Measurements from ENCODE around the gene MEP1B.
"Not testable (repeated sequence)": the region's sequence is repeated elsewhere in the genome, so short reads cannot be mapped to it uniquely, and the experiment has no call there.

The MEP1B gene

DNA sequence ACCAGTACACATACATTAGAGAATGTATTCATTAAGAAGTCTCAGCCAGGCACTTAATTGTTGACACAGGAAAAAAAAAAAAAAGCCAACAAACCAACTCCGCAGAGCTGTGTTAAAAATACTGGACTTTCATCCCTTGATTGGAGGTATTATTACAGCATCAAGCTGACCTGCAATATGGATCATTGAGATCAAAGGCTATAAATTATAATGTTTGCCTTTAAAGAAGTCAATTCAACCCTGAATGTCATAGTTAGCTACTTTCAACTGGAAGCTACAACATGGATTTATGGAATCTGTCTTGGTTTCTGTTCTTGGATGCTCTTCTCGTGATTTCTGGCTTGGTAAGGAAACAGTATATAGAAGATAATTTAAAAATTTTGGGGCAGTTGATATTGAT is at the start of gene MEP1B:
Gene MEP1B (plus strand): TSS at position 250 of the 400 bp plus-strand sequence. CDS start 32 bp downstream, at position 282.
- DNase-seq = no peak

GRCh38 chr18:32148185-32148870 is 41.5 kb upstream of the MEP1B start:
- no peak for DNase-seq

- DNase-seq = no peak
These were observed 37.0 kb upstream of the MEP1B start for GRCh38 chr18:32152705-32153448.

DNA sequence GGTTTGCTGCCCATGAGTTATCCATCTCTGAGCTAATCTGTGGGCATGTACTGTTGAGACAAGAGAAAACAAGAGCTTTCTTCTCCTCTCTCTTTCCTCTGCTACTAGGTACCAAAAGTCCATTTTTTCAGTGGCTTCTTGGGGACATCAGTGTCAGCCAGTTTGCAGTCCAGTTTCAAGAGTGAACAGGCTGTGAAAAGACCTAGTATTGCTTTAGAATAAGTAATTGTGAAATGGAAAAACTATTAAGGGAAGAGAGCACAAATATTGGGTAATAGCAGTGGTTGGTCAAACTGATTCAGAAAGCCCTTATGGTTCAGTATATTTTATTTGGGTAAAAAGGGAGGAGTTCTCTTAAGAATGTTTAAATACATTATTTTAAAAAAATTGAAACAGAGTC is 33.0 kb upstream of the MEP1B start:
- no peak for DNase-seq

GRCh38 chr18:32157580-32157979 is 32.3 kb upstream of the MEP1B start:
- no peak for DNase-seq

DNA sequence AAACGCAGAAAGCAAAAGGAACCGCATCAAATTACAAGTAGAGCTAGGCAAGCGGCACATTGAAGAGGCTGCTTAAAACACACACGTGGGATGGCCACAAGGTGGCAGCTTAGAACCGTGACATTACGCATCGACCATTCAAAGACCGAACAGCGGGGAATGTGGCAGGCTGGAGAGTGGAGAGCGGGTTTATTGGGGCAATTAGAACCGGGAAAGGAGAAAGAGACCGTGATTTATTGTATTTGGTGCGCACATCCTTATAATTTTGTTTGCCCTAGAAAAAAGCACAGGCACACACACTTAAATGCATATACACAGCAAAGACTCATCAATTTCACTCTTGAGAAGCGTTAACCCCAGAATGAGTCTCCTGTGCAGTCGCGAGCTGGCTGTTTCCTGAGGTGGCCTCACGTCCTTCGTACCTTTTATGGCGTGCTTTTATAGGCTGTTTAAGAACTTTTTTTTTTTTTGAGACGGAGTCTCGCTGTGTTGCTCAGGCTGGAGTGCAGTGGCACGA is 31.7 kb upstream of the MEP1B start:
- peak; percentile 70 for DNase-seq

GRCh38 chr18:32158631-32159030 is 31.2 kb upstream of the MEP1B start:
- not testable (repeated sequence) for DNase-seq

GRCh38 chr18:32160547-32160946 is 29.3 kb upstream of the MEP1B start:
- no peak for DNase-seq

- DNase-seq = no peak
These were observed 21.7 kb upstream of the MEP1B start for GRCh38 chr18:32167980-32168730.

DNA sequence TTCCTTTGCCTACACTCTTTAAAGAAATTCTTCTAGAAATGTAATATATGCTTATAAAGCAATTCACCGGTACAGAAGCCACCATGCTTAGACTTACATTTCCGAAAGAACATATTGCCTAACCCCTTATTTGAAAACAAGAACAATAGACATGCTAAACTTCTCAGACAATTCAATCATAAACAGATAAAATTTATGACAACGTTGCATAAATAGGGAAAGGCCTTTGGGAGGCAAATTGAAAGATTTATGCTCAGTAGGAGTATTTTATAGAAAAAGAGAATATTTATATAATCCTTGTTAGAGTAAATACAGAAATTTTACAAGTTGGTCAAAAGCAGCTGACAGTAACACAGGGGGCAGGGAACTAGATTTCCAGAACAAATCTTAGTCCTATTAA is 16.2 kb upstream of the MEP1B start:
- DNase-seq = no peak

GRCh38 chr18:32174719-32175118 is 15.1 kb upstream of the MEP1B start:
- DNase-seq = no peak

- DNase-seq = no peak
These were observed 14.6 kb upstream of the MEP1B start for GRCh38 chr18:32175265-32175664.

DNA sequence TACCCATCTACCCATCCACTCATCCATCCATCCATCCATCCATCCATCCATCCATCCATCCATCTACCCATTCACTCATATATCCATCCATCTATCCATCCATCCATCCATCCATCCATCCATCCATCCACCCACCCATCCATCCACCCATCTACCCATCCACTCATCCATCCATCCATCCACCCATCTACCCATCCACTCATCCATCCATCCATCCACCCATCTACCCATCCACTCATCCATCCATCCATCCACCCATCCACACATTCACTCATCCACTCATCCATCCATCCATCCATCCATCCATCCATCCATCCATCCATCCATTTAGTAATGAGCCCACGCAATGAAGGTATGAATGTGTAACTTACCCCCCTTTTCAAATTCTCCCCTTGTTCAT is 13.1 kb upstream of the MEP1B start:
- not testable (repeated sequence) for DNase-seq

DNA sequence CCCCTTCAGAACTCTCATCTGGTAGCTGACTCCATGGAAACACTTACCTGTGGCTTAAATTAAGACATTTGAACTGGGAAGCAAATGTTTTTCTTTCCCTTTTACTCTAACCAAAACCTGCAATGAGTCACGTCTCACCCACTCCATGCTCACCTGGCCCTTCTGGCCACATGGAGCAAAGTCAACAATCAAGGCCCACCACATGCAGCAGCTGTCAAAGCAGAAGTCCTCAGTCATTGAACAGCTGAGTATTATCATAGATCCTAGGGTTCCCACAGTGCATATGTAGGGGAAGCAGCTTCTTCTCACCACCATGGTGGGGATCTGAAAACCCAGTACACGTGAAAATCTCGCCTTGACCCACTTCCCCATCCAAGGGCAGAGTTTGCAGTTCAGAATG is 12.3 kb upstream of the MEP1B start:
- no peak for DNase-seq

GRCh38 chr18:32183503-32183902 is 6.3 kb upstream of the MEP1B start:
- DNase-seq = no peak

GRCh38 chr18:32190209-32190608 is 370 bp downstream of the MEP1B start:
- DNase-seq = no peak

DNA sequence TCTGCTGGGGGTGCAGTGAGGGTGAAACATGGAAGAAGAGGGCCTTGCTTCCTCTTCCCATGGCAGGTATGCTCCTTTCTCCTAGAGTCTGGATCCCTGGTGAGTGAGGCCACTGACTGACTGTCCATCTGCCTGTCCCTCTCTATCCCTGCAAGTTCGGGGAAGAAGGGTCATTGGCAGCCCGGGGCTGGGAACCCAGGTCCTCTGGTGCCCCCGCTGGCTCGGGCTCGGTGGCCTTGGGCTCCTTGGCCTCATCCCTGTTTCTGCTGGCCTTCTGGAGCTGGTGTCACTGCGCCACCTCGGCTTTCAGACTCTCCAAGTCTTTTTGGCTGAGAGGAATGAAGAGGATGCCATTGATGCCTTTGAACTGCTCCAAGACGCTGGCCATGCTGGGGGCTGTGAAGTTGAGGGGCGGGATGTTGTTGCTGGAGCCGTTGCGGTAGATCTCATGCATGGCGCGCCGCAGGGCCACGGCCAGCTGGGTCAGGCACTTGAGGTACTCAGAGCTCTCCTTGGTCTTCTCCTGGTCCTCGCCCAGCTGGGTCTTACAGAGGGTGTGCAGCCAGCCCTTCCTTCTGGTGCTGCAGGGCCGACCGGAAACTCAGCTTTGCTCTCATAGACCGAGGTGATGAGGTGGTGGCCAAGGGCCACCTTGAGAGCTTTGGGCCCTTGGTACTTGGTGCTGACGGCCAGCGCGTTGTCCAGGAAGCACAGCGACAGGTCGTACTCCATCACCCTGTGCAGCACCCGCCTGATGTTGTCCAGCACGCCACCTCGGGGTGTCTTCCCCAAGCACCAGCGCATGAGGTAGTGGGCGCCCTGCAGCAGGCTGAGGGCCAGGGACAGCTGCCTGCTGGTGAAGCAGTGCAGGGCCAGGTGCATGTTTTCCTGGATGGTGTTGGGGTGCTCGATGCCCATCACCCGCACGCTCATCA is 6.3 kb downstream of the MEP1B start:
- no peak for DNase-seq

DNA sequence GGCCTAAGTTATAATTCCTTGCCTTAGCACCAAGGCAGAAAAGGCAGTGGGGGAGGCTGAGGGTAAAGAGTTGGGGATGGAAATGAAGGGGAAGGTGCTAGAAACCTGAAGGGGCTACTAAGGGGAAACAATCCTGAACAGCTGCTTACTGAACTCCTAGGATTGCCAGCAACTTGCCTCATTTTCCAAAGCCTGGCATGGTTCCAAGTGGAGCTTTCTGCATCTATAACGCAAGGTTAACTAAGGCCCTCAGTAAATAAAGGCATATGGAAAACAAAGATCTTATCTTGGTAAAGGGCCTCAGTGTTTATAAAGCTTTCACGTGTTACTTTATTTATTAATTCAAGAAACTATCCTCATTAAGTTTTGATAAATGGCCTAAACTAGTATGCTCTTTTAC is 10.9 kb downstream of the MEP1B start:
- no peak for DNase-seq

DNA sequence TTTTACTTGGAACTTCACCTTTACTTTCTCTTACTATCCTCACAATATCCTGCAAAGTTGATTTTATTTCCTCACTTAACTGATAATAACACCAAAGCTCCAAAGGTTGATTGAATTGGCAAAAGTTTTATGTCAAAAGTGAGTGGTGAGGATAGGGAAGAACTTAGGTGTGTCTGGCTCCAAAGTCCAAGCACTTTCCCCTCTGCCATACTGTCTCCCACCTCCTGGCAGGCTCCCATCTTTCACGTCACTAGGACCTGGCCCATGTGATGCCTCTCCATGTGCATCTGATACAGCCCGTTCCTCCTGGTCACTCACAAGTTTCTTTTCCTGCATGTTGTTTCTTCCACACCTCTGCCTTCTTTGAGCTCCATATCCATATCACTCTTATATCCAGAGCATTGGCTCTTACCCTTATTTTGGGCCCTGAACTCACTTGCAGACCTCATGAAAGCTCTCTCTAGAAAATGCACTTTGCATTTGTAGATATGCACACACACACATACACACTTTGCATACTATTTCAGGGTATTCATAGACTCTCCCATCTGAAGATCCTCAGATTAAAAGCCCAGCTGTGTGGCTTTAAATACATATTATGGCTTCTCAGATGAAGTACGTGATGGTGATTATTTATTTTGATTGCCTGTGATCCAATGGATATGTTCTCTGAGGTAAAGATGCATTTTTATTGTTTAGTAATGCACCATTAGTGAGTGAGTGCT is 12.3 kb downstream of the MEP1B start:
- no peak for DNase-seq

DNA sequence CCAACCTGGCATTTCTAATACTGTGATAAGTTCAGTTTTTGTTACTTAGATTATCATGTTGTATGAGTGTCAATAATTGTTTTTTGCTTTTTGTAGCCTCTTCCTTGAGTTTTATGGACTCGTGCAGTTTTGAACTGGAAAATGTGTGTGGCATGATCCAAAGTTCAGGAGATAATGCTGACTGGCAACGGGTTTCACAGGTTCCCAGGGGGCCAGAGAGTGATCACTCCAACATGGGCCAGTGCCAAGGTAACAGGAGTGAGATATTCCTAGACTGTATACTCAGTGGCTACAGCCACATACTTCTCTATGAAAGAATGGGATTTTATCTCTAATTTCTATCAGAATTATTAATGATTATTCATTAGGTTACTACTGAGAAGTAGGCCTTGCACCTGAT is 18.2 kb downstream of the MEP1B start:
- no peak for DNase-seq

GRCh38 chr18:32208577-32208976 is 18.7 kb downstream of the MEP1B start:
- no peak for DNase-seq
